Epithelial cell of esophagus (primary cell): ENCODE results near the gene REG3A.

Experiments
- DNase-seq: peaks from one replicate; pipeline ENCODE4 v3.0.0; 2010; ENCODE audit warnings: low read depth
- H3K4me3 ChIP-seq: 2 replicates; pipeline ENCODE4 v1.5.1; 2011; ENCODE audit warnings: mild to moderate bottlenecking, low read length, control low read depth
- CTCF ChIP-seq: IDR thresholded peaks from 2 replicates; pipeline ENCODE4 v1.5.1; 2011; ENCODE audit warnings: low read depth, mild to moderate bottlenecking, low read length, control low read depth, inconsistent platforms; ENCODE audit not compliant: insufficient read depth; ENCODE audit errors: missing control alignments

REG3A gene

GRCh38 chr2:79125721-79125985 lies 33.9 kb downstream of the REG3A start:
- no peak for DNase-seq
- no peak for TF ChIP-seq CTCF

GRCh38 chr2:79124907-79125720 lies 34.4 kb downstream of the REG3A start:
- TF ChIP-seq CTCF = no peak
- no peak for DNase-seq
- no peak overlapping the region for H3K4me3 ChIP-seq

More at GRCh38 chr2:79125721-79125985, 33.9 kb downstream of the REG3A start:
- no peak overlapping the region for H3K4me3 ChIP-seq

GRCh38 chr2:79122676-79123075 lies 36.9 kb downstream of the REG3A start:
- TF ChIP-seq CTCF = no peak
- no peak overlapping the region for H3K4me3 ChIP-seq
- no peak for DNase-seq

GRCh38 chr2:79120194-79120713 lies 39.3 kb downstream of the REG3A start, which contains the start of gene REG1A:
Gene REG1A, plus strand, starts transcription at chr2:79120488. Its CDS starts 374 bp downstream, at chr2:79120862.
- no peak for TF ChIP-seq CTCF
- DNase-seq = no peak
- H3K4me3 ChIP-seq = no peak within 1 kb of the TSS

- H3K4me3 ChIP-seq = no peak overlapping the region
- no peak for DNase-seq
- TF ChIP-seq CTCF = no peak
These were observed 42.3 kb downstream of the REG3A start for GRCh38 chr2:79116997-79117928.

GRCh38 chr2:79114797-79115494 lies 44.6 kb downstream of the REG3A start:
- DNase-seq = no peak
- no peak overlapping the region for H3K4me3 ChIP-seq
- TF ChIP-seq CTCF = no peak
